PC-9 (cell line): ENCODE results near the gene STAT5B. TPM values are rescaled to one million over a fixed set of nuclear protein-coding genes. Genes with fewer than 3 reads are reported as not detected.
"Not testable (repeated sequence)": the region's sequence is repeated elsewhere in the genome, so short reads cannot be mapped to it uniquely, and the experiment has no call there.

Experiments
- BruUV-seq: library from RNA; stranded (reverse); fragments of 400-500 nt; replicated peaks from 2 replicates; lab custom pipeline; 2021; lab: Mats Ljungman, UMichigan
- CTCF ChIA-PET: fragments of 300-600 bp; sonication (Branson Sonifier 250); formaldehyde crosslinking; loops from one replicate; lab custom pipeline; 2022; ENCODE audit warnings: antibody characterized with exemption; lab: Charles Lee
- POLR2A ChIA-PET: fragments of 300-600 bp; sonication (Branson Sonifier 250); formaldehyde crosslinking; loops from one replicate; lab custom pipeline; 2022; ENCODE audit warnings: antibody characterized with exemption; ENCODE audit not compliant: unreplicated experiment; lab: Charles Lee
- DNase-seq, 2 experiments: peaks; one replicate each; pipeline versions ENCODE4 v3.0.0 to v3.0.0-alpha.2; 2015 to 2022; ENCODE audit warnings: mixed read lengths in 1 of 2
- H2AFZ ChIP-seq: fragments of 200-600 bp; sonication (generic); 2 replicates; pipeline ENCODE4 v1.8.1; 2017; ENCODE audit warnings: antibody characterized with exemption
- H3F3A ChIP-seq: fragments of 200-600 bp; sonication (generic); 2 replicates; pipeline ENCODE4 v1.8.1; 2017; ENCODE audit warnings: antibody characterized with exemption, mild to moderate bottlenecking, low read depth; ENCODE audit not compliant: insufficient read depth
- H3K27ac ChIP-seq: fragments of 200-600 bp; sonication (generic); 2 replicates; pipeline ENCODE4 v1.6.1; 2016; ENCODE audit warnings: mixed run types
- H3K27me3 ChIP-seq: fragments of 200-600 bp; sonication (generic); 2 replicates; pipeline ENCODE4 v1.6.1; 2016; ENCODE audit warnings: low read depth, mixed run types; ENCODE audit not compliant: insufficient read depth
- H3K36me3 ChIP-seq: fragments of 200-600 bp; sonication (generic); 2 replicates; pipeline ENCODE4 v1.6.1; 2016; ENCODE audit warnings: low read depth, mixed run types
- H3K4me1 ChIP-seq: fragments of 200-600 bp; sonication (generic); replicated peaks from 2 replicates; pipeline ENCODE4 v1.6.1; 2016; ENCODE audit warnings: mixed run types; ENCODE audit not compliant: insufficient read depth
- H3K4me2 ChIP-seq: fragments of 200-600 bp; sonication (generic); 2 replicates; pipeline ENCODE4 v1.6.1; 2017; ENCODE audit warnings: mixed run types
- H3K4me3 ChIP-seq: fragments of 200-600 bp; sonication (generic); 2 replicates; pipeline ENCODE4 v1.6.1; 2016; ENCODE audit warnings: mixed run types
- H3K79me2 ChIP-seq: fragments of 200-600 bp; sonication (generic); 2 replicates; pipeline ENCODE4 v1.6.1; 2017; ENCODE audit warnings: low read depth, mixed run types
- H3K9me2 ChIP-seq: fragments of 200-600 bp; sonication (generic); 2 replicates; pipeline ENCODE4 v1.8.1; 2017; ENCODE audit warnings: mild to moderate bottlenecking; ENCODE audit not compliant: insufficient read depth
- H3K9me3 ChIP-seq: fragments of 200-600 bp; sonication (generic); 2 replicates; pipeline ENCODE4 v1.8.1; 2016; ENCODE audit warnings: low read depth; ENCODE audit not compliant: insufficient read depth
- H4K20me1 ChIP-seq: fragments of 200-600 bp; sonication (generic); 2 replicates; pipeline ENCODE4 v1.8.1; 2017; ENCODE audit not compliant: insufficient read depth
- CTCF ChIP-seq: fragments of 200-600 bp; sonication (generic); conservative IDR thresholded peaks from 2 replicates; pipeline ENCODE4 v1.6.1; 2017; ENCODE audit warnings: mixed run types, antibody characterized with exemption, mild to moderate bottlenecking, moderate library complexity
- EZH2 ChIP-seq: fragments of 200-600 bp; sonication (generic); IDR thresholded peaks from 2 replicates; pipeline ENCODE4 v1.8.0; 2017; ENCODE audit warnings: antibody characterized with exemption, low read depth
- intact Hi-C: fragments of 100-400 bp; cut with micrococcal nuclease; formaldehyde crosslinking; loops from one replicate; pipeline ENCODE4 v1.10.0; 2022; ENCODE audit not compliant: unreplicated experiment
- total RNA-seq: library from RNA; stranded (reverse); gene quantifications from 2 replicates; pipeline ENCODE4 v1.2.3, GENCODE V29; 2021

STAT5B gene
- total RNA-seq, 1 experiment from 2014 or later, result 19.5 TPM

- intact Hi-C loops, result no loop called here
Observed at GRCh38 chr17:42214156-42214555, 62.0 kb downstream of the STAT5B start.

GRCh38 chr17:42212382-42212781 lies 63.8 kb downstream of the STAT5B start:
- peaks cover 4% of the 10 kb centered on the region; the same call in 1 of the 2 replicates for H3F3A ChIP-seq
- no peaks in the 10 kb centered on the region for H3K27me3 ChIP-seq
- DNase-seq, result no peak
- CTCF ChIA-PET, result no interaction called here
- H3K4me3 ChIP-seq, result no peak overlapping the region
- intact Hi-C loops, result no loop called here
- POLR2A ChIA-PET, result interaction anchor here (0.7 kb wide), 1 partner anchor 211 kb away, joined by 3 read pairs; the partner anchor contains the start of gene CAVIN1
- H3K9me3 ChIP-seq, result no peaks in the 10 kb centered on the region
- H4K20me1 ChIP-seq, result no peaks in the 10 kb centered on the region
- H3K4me2 ChIP-seq, result no peak overlapping the region
- H3K36me3 ChIP-seq, result no peaks in the 10 kb centered on the region
- no peaks in the 10 kb centered on the region for H3K4me1 ChIP-seq
- H2AFZ ChIP-seq, result no peak overlapping the region
- H3K27ac ChIP-seq, result no peak overlapping the region
- TF ChIP-seq EZH2 (no peak), CTCF (no peak)
- no peaks in the 10 kb centered on the region for H3K9me2 ChIP-seq
- BruUV-seq, result no TSS peak
- no peaks in the 10 kb centered on the region for H3K79me2 ChIP-seq

More at GRCh38 chr17:42214156-42214555, 62.0 kb downstream of the STAT5B start:
- BruUV-seq, result no TSS peak
- Histone ChIP-seq H3K4me3 (no peak overlapping the region), H3K4me2 (no peak overlapping the region), H3K79me2 (no peaks in the 10 kb centered on the region), H4K20me1 (no peaks in the 10 kb centered on the region), H3K9me3 (no peaks in the 10 kb centered on the region), H3K36me3 (no peaks in the 10 kb centered on the region), H3K9me2 (no peaks in the 10 kb centered on the region), H3K27me3 (no peaks in the 10 kb centered on the region), H3K27ac (no peak overlapping the region), H3F3A (peaks cover 4% of the 10 kb centered on the region; the same call in 1 of the 2 replicates), H2AFZ (no peak overlapping the region), H3K4me1 (no peaks in the 10 kb centered on the region)
- DNase-seq, result no peak
- ChIA-PET POLR2A (interaction anchor here (0.6 kb wide), 1 partner anchor 188 kb away, joined by 4 read pairs; no protein-coding TSS in a partner anchor), CTCF (no interaction called here)
- no peak for TF ChIP-seq CTCF
- no peak for TF ChIP-seq EZH2

- H2AFZ ChIP-seq, CTCF ChIA-PET, H3K4me3 ChIP-seq, H3K4me2 ChIP-seq, H3F3A ChIP-seq, DNase-seq, H3K9me3 ChIP-seq, H3K27ac ChIP-seq, H4K20me1 ChIP-seq, H3K9me2 ChIP-seq, H3K79me2 ChIP-seq, intact Hi-C loops, H3K36me3 ChIP-seq, H3K4me1 ChIP-seq, H3K27me3 ChIP-seq, BruUV-seq: not testable (repeated sequence)
- POLR2A ChIA-PET, result interaction anchor here (0.7 kb wide), 1 partner anchor 211 kb away, joined by 3 read pairs; the partner anchor contains the start of gene CAVIN1
Observed at GRCh38 chr17:42211921-42212341, 64.3 kb downstream of the STAT5B start.

GRCh38 chr17:42210046-42210445 lies 66.1 kb downstream of the STAT5B start:
- H3F3A ChIP-seq, result peaks cover 4% of the 10 kb centered on the region; the same call in 1 of the 2 replicates
- no peaks in the 10 kb centered on the region for H3K27me3 ChIP-seq
- TF ChIP-seq EZH2 (no peak), CTCF (no peak)
- H3K27ac ChIP-seq, result no peak overlapping the region
- no peak overlapping the region for H2AFZ ChIP-seq
- BruUV-seq, result no TSS peak
- no peaks in the 10 kb centered on the region for H3K9me2 ChIP-seq
- POLR2A ChIA-PET, result no interaction called here
- H3K4me2 ChIP-seq, result no peak overlapping the region
- no peak for DNase-seq
- H3K36me3 ChIP-seq, result 0 out of 2 replicates have a peak, but pooled peaks cover 4% of the 10 kb centered on the region
- H3K9me3 ChIP-seq, result no peaks in the 10 kb centered on the region
- H4K20me1 ChIP-seq, result no peaks in the 10 kb centered on the region
- H3K4me3 ChIP-seq, result no peak overlapping the region
- intact Hi-C loops, result no loop called here
- CTCF ChIA-PET, result no interaction called here
- no peaks in the 10 kb centered on the region for H3K79me2 ChIP-seq
- peaks cover 7% of the 10 kb centered on the region for H3K4me1 ChIP-seq

- H3K4me2 ChIP-seq, BruUV-seq, H3K27ac ChIP-seq, H3K27me3 ChIP-seq, H3F3A ChIP-seq, POLR2A ChIA-PET, H3K36me3 ChIP-seq, H3K4me3 ChIP-seq, H3K4me1 ChIP-seq, intact Hi-C loops, H3K9me2 ChIP-seq, CTCF ChIA-PET, H3K79me2 ChIP-seq, H4K20me1 ChIP-seq, H2AFZ ChIP-seq, H3K9me3 ChIP-seq, DNase-seq: not testable (repeated sequence)
Observed at GRCh38 chr17:42206153-42206612, 70.0 kb downstream of the STAT5B start.
